ENCODE measurements around the gene CYP4F11. TPM values are rescaled to one million over a fixed set of nuclear protein-coding genes. Genes with fewer than 3 reads are reported as not detected.

Gene CYP4F11
- polyA plus RNA-seq, 1 experiment = not detected

DNA sequence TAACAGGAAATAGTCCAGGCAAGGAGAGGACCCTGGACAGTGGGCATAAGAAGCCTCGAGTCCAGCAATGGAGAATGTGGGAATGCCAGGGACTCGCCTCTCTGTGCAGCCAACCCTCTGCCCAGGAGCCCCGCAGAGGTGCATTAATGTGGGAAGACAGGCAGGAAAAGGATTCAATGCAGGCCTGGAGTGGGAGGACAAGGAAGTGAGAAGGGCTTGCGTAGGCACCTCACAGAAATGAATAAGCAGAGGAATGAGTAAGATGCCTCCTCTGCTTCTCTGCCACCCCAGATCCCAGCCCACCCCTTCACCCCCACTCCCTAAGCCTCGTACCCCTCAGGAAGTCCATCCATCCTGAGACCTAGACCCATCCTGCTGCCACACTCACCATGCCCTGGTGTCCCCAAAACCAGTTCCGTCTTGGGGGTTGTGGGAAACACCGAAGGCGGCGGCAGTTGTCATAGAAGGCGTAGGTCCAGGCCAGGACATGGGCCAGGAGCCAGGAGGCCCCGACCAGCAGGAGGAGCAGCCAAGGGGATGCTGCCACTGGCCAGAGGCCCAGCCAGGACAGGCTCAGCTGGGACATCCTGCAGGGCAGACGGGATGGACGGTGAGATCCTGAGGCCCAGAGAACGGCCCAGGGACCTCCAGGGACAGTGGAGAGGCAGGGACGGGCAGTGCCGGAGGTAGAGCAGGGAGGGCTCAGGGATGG is 37.1 kb downstream of the CYP4F11 start:
- DNase-seq (ENCODE audit: low read depth) = no peak
- Histone ChIP-seq H3K4me3 (ENCODE audit: low read depth, low read length) (no peak overlapping the region), H3K36me3 (ENCODE audit: control insufficient read depth, insufficient read depth, low read length) (no peaks in the 10 kb centered on the region), H3K27me3 (ENCODE audit: control insufficient read depth, insufficient read depth, low read length) (no peaks in the 10 kb centered on the region)
- TF ChIP-seq, protein P1, sequence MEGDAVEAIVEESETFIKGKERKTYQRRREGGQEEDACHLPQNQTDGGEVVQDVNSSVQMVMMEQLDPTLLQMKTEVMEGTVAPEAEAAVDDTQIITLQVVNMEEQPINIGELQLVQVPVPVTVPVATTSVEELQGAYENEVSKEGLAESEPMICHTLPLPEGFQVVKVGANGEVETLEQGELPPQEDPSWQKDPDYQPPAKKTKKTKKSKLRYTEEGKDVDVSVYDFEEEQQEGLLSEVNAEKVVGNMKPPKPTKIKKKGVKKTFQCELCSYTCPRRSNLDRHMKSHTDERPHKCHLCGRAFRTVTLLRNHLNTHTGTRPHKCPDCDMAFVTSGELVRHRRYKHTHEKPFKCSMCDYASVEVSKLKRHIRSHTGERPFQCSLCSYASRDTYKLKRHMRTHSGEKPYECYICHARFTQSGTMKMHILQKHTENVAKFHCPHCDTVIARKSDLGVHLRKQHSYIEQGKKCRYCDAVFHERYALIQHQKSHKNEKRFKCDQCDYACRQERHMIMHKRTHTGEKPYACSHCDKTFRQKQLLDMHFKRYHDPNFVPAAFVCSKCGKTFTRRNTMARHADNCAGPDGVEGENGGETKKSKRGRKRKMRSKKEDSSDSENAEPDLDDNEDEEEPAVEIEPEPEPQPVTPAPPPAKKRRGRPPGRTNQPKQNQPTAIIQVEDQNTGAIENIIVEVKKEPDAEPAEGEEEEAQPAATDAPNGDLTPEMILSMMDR (IDR thresholded peaks at IDR 0.05; ENCODE audit: insufficient read depth, low read depth, low read length) = no peak
- ChIA-PET CTCF (no interaction called here), POLR2A (no interaction called here)

DNA sequence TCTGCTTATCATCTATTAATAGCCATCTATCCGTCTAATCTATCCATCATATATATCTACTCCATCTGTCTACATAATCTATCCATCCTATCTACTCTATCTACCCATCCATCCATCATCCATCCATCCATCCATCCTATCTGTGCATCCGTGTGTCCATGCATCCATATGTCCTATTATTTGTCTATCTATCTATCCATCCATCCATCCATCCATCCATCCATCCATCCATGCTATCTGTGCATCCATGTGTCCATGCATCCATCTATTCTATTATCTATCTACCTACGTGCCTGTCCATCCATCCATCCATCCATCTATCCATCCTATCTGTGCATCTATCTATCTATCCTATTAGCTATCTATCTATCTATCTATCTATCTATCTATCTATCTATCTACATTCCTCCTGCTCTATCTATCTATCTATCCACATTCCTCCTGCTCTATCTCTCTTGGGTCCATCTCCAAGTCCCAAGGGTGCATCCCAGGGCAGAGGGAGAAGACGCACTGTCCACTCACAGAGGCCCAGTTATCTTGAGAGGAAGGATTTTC is 38.4 kb downstream of the CYP4F11 start:
- POLR2A ChIA-PET = no interaction called here
- CTCF ChIA-PET = no interaction called here
- H3K27me3 ChIP-seq (ENCODE audit: control insufficient read depth, insufficient read depth, low read length) = no peaks in the 10 kb centered on the region
- H3K36me3 ChIP-seq (ENCODE audit: control insufficient read depth, insufficient read depth, low read length) = no peaks in the 10 kb centered on the region
- H3K4me3 ChIP-seq (ENCODE audit: low read depth, low read length) = no peak overlapping the region
- no peak for DNase-seq (ENCODE audit: low read depth)
- TF ChIP-seq, protein P1 (IDR thresholded peaks at IDR 0.05; ENCODE audit: insufficient read depth, low read depth, low read length) = no peak

DNA sequence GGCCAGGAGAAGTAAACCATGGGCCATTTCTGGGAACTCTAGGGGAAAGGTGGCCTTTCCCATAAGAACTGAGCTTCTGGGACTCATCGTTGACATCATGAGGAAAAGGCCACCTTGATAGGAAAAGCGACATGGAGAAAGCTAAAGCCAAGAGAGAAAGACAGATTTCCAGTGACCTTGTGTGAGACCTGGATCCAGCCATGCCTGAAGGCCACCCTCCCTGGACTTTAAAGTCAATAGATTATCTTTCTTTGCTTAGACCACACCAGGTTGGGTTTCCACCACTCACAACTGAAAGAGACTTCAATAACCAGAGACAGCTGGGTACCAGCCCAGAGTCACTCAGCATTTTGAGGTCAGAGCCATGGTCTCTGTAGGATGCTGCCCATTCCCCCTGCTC is 40.0 kb downstream of the CYP4F11 start:
- ChIA-PET POLR2A (no interaction called here), CTCF (no interaction called here)
- Histone ChIP-seq H3K36me3 (ENCODE audit: control insufficient read depth, insufficient read depth, low read length) (no peaks in the 10 kb centered on the region), H3K27me3 (ENCODE audit: control insufficient read depth, insufficient read depth, low read length) (no peaks in the 10 kb centered on the region), H3K4me3 (ENCODE audit: low read depth, low read length) (no peak overlapping the region)
- TF ChIP-seq, protein P1 (IDR thresholded peaks at IDR 0.05; ENCODE audit: insufficient read depth, low read depth, low read length) = no peak
- DNase-seq (ENCODE audit: low read depth) = no peak

DNA sequence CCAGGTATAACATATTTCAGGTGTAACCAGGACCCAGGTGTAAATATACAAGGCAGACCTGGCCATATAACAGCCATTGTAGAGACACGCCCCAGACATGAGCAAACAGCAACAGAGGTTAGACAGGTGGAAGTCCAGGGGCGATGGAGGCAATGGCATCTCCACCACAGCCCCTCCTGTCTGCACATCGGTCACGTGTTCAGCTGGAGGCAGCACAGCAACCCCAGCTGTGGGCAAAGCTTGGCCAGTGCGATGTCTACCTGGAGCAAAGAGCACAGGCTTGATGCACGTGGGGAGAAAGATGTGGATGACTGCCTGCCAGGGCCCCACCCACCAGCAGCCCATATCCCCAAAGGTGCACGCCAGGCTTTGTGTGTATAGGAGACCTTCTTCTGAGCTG is 40.9 kb downstream of the CYP4F11 start:
- POLR2A ChIA-PET = no interaction called here
- CTCF ChIA-PET = no interaction called here
- Histone ChIP-seq H3K4me3 (ENCODE audit: low read depth, low read length) (no peak overlapping the region), H3K27me3 (ENCODE audit: control insufficient read depth, insufficient read depth, low read length) (no peaks in the 10 kb centered on the region), H3K36me3 (ENCODE audit: control insufficient read depth, insufficient read depth, low read length) (no peaks in the 10 kb centered on the region)
- no peak for DNase-seq (ENCODE audit: low read depth)
- TF ChIP-seq, protein P1 (IDR thresholded peaks at IDR 0.05; ENCODE audit: insufficient read depth, low read depth, low read length) = no peak

DNA sequence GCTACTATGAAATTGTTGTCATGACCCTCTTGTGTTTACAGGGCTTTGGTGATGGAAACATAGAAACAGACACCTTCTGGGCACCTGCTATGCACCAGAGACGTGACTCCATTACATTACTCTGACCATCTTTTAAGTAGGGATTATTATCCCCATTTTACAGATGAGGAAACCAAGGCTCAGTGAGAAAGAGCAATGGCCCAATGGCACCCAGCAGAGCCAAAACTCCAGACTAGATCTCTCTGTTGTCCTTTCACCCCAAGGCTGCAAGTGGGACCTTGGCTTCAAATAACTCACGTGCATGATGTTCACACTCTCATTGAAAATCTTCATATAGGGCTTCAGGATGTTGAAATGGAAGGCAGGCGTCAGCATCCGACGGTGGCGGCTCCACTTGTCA is 42.3 kb downstream of the CYP4F11 start:
- DNase-seq (ENCODE audit: low read depth) = no peak
- CTCF ChIA-PET = interaction anchor here (0.6 kb wide), 1 partner anchor 298 kb away, joined by 3 read pairs; no protein-coding TSS in a partner anchor
- Histone ChIP-seq H3K4me3 (ENCODE audit: low read depth, low read length) (no peak overlapping the region), H3K27me3 (ENCODE audit: control insufficient read depth, insufficient read depth, low read length) (no peaks in the 10 kb centered on the region), H3K36me3 (ENCODE audit: control insufficient read depth, insufficient read depth, low read length) (no peaks in the 10 kb centered on the region)
- TF ChIP-seq, protein P1 (IDR thresholded peaks at IDR 0.05; ENCODE audit: insufficient read depth, low read depth, low read length) = no peak
- POLR2A ChIA-PET = no interaction called here

Measured in BJ (cell line).